Adrenal gland (tissue), 12 donors: ENCODE measurements around the gene SMARCD3. TPM values are rescaled to one million over a fixed set of nuclear protein-coding genes. Genes with fewer than 3 reads are reported as not detected.
A peak's percentile ranks its signal among the peaks of the same experiment; 100 is the strongest.

Experiments
- DNase-seq, 7 donors: peaks; one replicate each; pipeline ENCODE4 v3.0.0-alpha.2; 2019 to 2020
- H3K27ac ChIP-seq, 5 donors: fragments of 200-600 bp; sonication (generic) in 4 of 5; 1 replicate in 3 of 5; 2 replicates in 2 of 5; pipeline versions ENCODE4 v1.5.1 to v1.8.0; 2016 to 2020; ENCODE audit warnings: mild to moderate bottlenecking in 1 of 5
- H3K27me3 ChIP-seq: fragments of 200-600 bp; 2 replicates; pipeline ENCODE4 v1.8.0; 2021
- H3K36me3 ChIP-seq, 2 donors: fragments of 200-600 bp; replicated peaks in 1 of 2; 1 replicate in 1 of 2; 2 replicates in 1 of 2; pipeline versions ENCODE4 v1.5.1 to v1.8.0; 2018 to 2022
- H3K4me1 ChIP-seq, 2 donors: fragments of 200-600 bp; replicated peaks in 1 of 2; 1 replicate in 1 of 2; 2 replicates in 1 of 2; pipeline versions ENCODE4 v1.5.1 to v1.8.0; 2018 to 2021
- H3K4me3 ChIP-seq, 4 donors: fragments of 200-600 bp; sonication (generic) in 3 of 4; one replicate each; pipeline ENCODE4 v1.5.1; 2016 to 2018
- H3K9me3 ChIP-seq, 3 donors: fragments of 200-600 bp; sonication (generic) in 1 of 3; replicated peaks in 1 of 3; 1 replicate in 2 of 3; 2 replicates in 1 of 3; pipeline versions ENCODE4 v1.5.1 to v1.8.0; 2016 to 2021
- CTCF ChIP-seq, 6 experiments: fragments of 450-650 bp in 4 of 6; fragments of 200-600 bp in 2 of 6; sonication (generic) in 1 of 6; IDR thresholded peaks; 1 replicate in 5 of 6; 2 replicates in 1 of 6; pipeline versions ENCODE4 v1.5.1 to v1.8.0; 2016 to 2021; ENCODE audit warnings: antibody characterized with exemption in 6 of 6, mild to moderate bottlenecking in 2 of 6, moderate library complexity in 1 of 6
- POLR2A ChIP-seq, 2 donors: fragments of 450-650 bp; IDR thresholded peaks; one replicate each; pipeline ENCODE4 v1.6.1; 2017; ENCODE audit warnings: antibody characterized with exemption in 2 of 2, mild to moderate bottlenecking in 2 of 2, moderate library complexity in 1 of 2
- WGBS, 4 donors: extraction: QIAGEN DNeasy Blood & Tissue Kit in 2 of 4; methylation state at CpG; one replicate each; pipeline versions ENCODE4 v1.1.5 to v1.1.7; 2013 to 2017; 5-methylcytosine and 5-hydroxymethylcytosine counted together
- intact Hi-C, 2 donors: fragments of 100-400 bp; cut with DNase I; formaldehyde crosslinking; loops; one replicate each; pipeline versions ENCODE4 v1.14.1 to v1.15.0; 2022 to 2023
- polyA plus RNA-seq, 3 donors: library from polyadenylated mRNA; stranded (reverse); fragments of 200-250 nt in 2 of 3; fragments of 350-450 nt in 1 of 3; fragmentation: Illumina TruSeq in 1 of 3; extraction: RNeasy Lipid Tissue Mini Kit (QIAGEN cat#74804) in 1 of 3; gene quantifications; one replicate each; pipeline ENCODE4 v1.2.3, GENCODE V29; 2013 to 2014
- total RNA-seq, 9 donors: library from RNA; depleted of rRNA in 4 of 9; stranded (reverse); fragments of >200 nt in 4 of 9; fragments of 120-200 nt in 1 of 9; fragmentation: NEBNext Ultra II Directional in 1 of 9; extraction: Animal tissue kit (Norgen Biotek cat#: 25700) in 1 of 9; gene quantifications; one replicate each; pipeline versions ENCODE4 v1.1.0 to v1.2.4, GENCODE V29; 2013 to 2023
- donor health status: healthy with polysubstance abuse.
- donor health status: Bipolar disorder and iron deficiency.
- donor health status: DM: yes; HTN: yes; CAD: no.
- donor health status: DM: no; HTN: no; CAD: no.
- donor health status: DM: no; HTN: no; CAD: no.
- donor health status: DM: yes; HTN: yes; CAD: no.

SMARCD3 gene
- total and polyA plus RNA-seq, 12 donors = 46.4 to 194 (median 109) TPM

GRCh38 chr7:151249034-151249731, 689 bp upstream of the SMARCD3 start:
- peaks cover 60 to 74% of the 10 kb centered on the region in 2 donors for H3K4me1 ChIP-seq
- peak in 1 of 2 donors; percentile 59 for TF ChIP-seq POLR2A (IDR thresholded peaks at IDR 0.05)
- no peak for TF ChIP-seq CTCF (IDR thresholded peaks at IDR 0.05)
- H3K27ac ChIP-seq = peak overlapping the region; percentile 78 to 99 (median 94)
- DNase-seq = peak; percentile 66 to 81 (median 75)
- intact Hi-C loops = loop anchor here (5.0 kb wide), 1 partner anchor 53 kb away; no protein-coding TSS in a partner anchor
- H3K36me3 ChIP-seq = no peaks in the 10 kb centered on the region
- H3K4me3 ChIP-seq = peak overlapping the region in 2 of 4 donors; percentile 48 to 64
- no peaks in the 10 kb centered on the region for H3K9me3 ChIP-seq
- no peaks in the 10 kb centered on the region for H3K27me3 ChIP-seq
- 2 to 13% (median 4%) methylated on average over 21 to 45 of the region's 45 CpGs for WGBS, 4 donors

- intact Hi-C loops = loop anchor here (5.0 kb wide), 1 partner anchor 55 kb away; no protein-coding TSS in a partner anchor
- 3 to 15% (median 9%) methylated on average over 9 to 29 of the region's 29 CpGs for WGBS, 4 donors
These were observed 716 bp downstream of the SMARCD3 start for GRCh38 chr7:151247611-151248345.

GRCh38 chr7:151246851-151247580, 1.5 kb downstream of the SMARCD3 start:
- intact Hi-C loops = loop anchor here (5.0 kb wide), 1 partner anchor 55 kb away; no protein-coding TSS in a partner anchor
- peaks cover 0 to 6% of the 10 kb centered on the region in 2 donors for H3K36me3 ChIP-seq
- no peaks in the 10 kb centered on the region for H3K9me3 ChIP-seq
- TF ChIP-seq POLR2A (IDR thresholded peaks at IDR 0.05) (no peak), CTCF (IDR thresholded peaks at IDR 0.05) (no peak)
- no peaks in the 10 kb centered on the region for H3K27me3 ChIP-seq
- 40 to 55% (median 52%) methylated on average over 3 to 4 of the region's 4 CpGs for WGBS, 4 donors
- H3K4me3 ChIP-seq = peak overlapping the region in 1 of 4 donors; percentile 64
- H3K4me1 ChIP-seq = peaks cover 51 to 71% of the 10 kb centered on the region in 2 donors
- peak in 1 of 7 donors; percentile 21 for DNase-seq
- H3K27ac ChIP-seq = peak overlapping the region; percentile 5 to 99 (median 94)

More at GRCh38 chr7:151247611-151248345, 716 bp downstream of the SMARCD3 start:
- peaks cover 57 to 76% of the 10 kb centered on the region in 2 donors for H3K4me1 ChIP-seq
- no peaks in the 10 kb centered on the region for H3K36me3 ChIP-seq
- no peaks in the 10 kb centered on the region for H3K9me3 ChIP-seq
- peak overlapping the region in 3 of 4 donors; percentile 32 to 64 (median 48) for H3K4me3 ChIP-seq
- DNase-seq = peak in 5 of 7 donors; percentile 58 to 72 (median 62)
- H3K27me3 ChIP-seq = no peaks in the 10 kb centered on the region
- peak overlapping the region; percentile 68 to 99 (median 94) for H3K27ac ChIP-seq
- TF ChIP-seq POLR2A (IDR thresholded peaks at IDR 0.05) (peak in 1 of 2 donors; percentile 21), CTCF (IDR thresholded peaks at IDR 0.05) (no peak)
